Fibroblast of mammary gland (primary cell): ENCODE data around the gene ERG.

Experiments
- DNase-seq: peaks from one replicate; pipeline ENCODE4 v3.0.0-alpha.2; 2010; ENCODE audit warnings: low read depth
- H3K4me3 ChIP-seq: 2 replicates; pipeline ENCODE4 v1.5.1; 2011; ENCODE audit warnings: low read depth, mild to moderate bottlenecking, low read length, moderate library complexity; ENCODE audit not compliant: control insufficient read depth
- CTCF ChIP-seq: conservative IDR thresholded peaks from 2 replicates; pipeline ENCODE4 v1.5.1; 2011; ENCODE audit warnings: low read depth, low read length, inconsistent platforms; ENCODE audit not compliant: control insufficient read depth, insufficient read depth

ERG gene

DNA sequence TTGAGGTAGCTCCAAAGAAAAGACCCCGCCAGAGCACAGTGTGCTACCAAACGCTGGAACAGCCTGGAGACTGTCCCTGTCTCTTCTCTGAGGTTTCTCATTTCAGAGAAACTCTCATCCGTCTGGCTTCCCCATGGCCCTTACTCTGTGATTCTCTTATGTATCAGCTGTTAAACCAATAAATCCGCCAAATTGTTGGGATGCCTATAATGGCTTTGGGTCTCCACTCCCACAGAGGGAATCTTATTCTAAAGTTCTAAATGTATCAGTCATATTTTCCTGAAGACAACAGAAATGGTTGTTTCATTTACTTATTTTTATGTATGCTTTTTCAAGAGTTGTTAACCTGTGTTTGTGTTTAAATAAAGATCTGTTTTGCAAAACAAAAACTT, 4.0 kb downstream of the ERG start:
- TF ChIP-seq CTCF = no peak
- no peak overlapping the region for H3K4me3 ChIP-seq
- no peak for DNase-seq

DNA sequence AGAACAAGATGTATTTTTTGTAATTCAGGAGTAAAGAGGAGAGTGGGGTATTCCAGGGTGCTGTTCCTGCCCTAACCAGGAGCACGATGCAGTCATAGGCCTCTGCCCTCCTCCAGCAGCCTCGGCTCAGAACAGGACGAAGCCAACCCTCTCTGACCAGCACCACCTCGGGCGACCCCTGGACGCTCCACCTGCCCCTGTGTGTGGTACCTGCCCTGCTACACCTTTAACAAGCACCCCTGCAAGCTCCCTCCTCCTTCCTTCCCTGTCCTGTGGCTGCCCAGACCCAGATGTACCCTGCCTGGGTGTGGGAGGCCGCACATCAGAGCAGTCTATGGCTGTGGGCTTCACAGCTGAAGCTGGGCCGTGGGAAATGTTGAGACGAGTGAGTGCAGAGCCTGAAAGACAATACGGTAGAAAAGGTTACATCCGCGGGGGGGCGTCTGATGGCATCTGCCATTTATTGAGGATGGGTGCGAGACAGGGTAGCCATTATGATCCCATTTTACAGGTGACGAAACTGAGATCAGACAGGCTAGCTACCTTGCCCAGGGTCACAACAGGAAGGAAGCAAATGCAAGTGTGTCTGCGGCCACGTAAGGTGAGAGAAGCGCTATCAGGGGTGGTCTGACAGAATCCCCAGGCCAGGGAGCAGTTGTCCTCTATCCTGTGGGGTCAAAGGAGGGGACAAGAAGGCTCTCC, 4.6 kb downstream of the ERG start:
- no peak for DNase-seq
- no peak for TF ChIP-seq CTCF
- no peak overlapping the region for H3K4me3 ChIP-seq

GRCh38 chr21:38492007-38492406, 6.3 kb downstream of the ERG start:
- no peak for DNase-seq
- no peak overlapping the region for H3K4me3 ChIP-seq
- no peak for TF ChIP-seq CTCF

GRCh38 chr21:38491536-38491935, 6.7 kb downstream of the ERG start:
- TF ChIP-seq CTCF = no peak
- DNase-seq = no peak
- no peak overlapping the region for H3K4me3 ChIP-seq

- TF ChIP-seq CTCF = no peak
- DNase-seq = no peak
- H3K4me3 ChIP-seq = no peak overlapping the region
Measured at GRCh38 chr21:38490411-38491020, 7.8 kb downstream of the ERG start.

- no peak overlapping the region for H3K4me3 ChIP-seq
- DNase-seq = no peak
- no peak for TF ChIP-seq CTCF
Measured at GRCh38 chr21:38489729-38490128, 8.5 kb downstream of the ERG start.
